ENCODE results near the gene INTS4.
"Not testable (repeated sequence)": the region's sequence is repeated elsewhere in the genome, so short reads cannot be mapped to it uniquely, and the experiment has no call there.

Gene INTS4

GRCh38 chr11:77994434-77995362 lies at the start of gene INTS4:
INTS4 (minus strand) TSS chr11:77994668; CDS start chr11:77994643, 25 bp downstream.
- Mint-ChIP-seq H3K27ac (ENCODE audit: low read depth) (peak within 1 kb of the TSS; percentile 87), H3K36me3 (ENCODE audit: insufficient read depth) (peaks cover 6% of the 10 kb centered on the region), H3K9me3 (no peaks in the 10 kb centered on the region), H3K27me3 (no peaks in the 10 kb centered on the region), H3K4me3 (peak within 1 kb of the TSS; percentile 90), H3K4me1 (peaks cover 25% of the 10 kb centered on the region)
- peak; percentile 99 for ATAC-seq (replicated peaks; ENCODE audit: extremely low read depth, poor library complexity, severe bottlenecking)
- peak; percentile 93 to 96 for DNase-seq (ENCODE audit: low spot score in 2 of 2)

GRCh38 chr11:78041843-78042440 lies 47.5 kb upstream of the INTS4 start:
- DNase-seq (ENCODE audit: low spot score in 2 of 2) (no peak), ATAC-seq (replicated peaks; ENCODE audit: extremely low read depth, poor library complexity, severe bottlenecking) (no peak)
- no peaks in the 10 kb centered on the region for H3K9me3 Mint-ChIP-seq
- peaks cover 21% of the 10 kb centered on the region for H3K4me1 Mint-ChIP-seq
- H3K27ac Mint-ChIP-seq (ENCODE audit: low read depth), result no peak overlapping the region
- no peak overlapping the region for H3K4me3 Mint-ChIP-seq
- H3K36me3 Mint-ChIP-seq (ENCODE audit: insufficient read depth), result peaks cover 3% of the 10 kb centered on the region
- H3K27me3 Mint-ChIP-seq, result no peaks in the 10 kb centered on the region

- peaks cover 19% of the 10 kb centered on the region for H3K4me1 Mint-ChIP-seq
- H3K4me3 Mint-ChIP-seq; H3K36me3 Mint-ChIP-seq (ENCODE audit: insufficient read depth); H3K27me3 Mint-ChIP-seq; ATAC-seq (replicated peaks; ENCODE audit: extremely low read depth, poor library complexity, severe bottlenecking); H3K9me3 Mint-ChIP-seq; H3K27ac Mint-ChIP-seq (ENCODE audit: low read depth); DNase-seq (ENCODE audit: low spot score in 2 of 2): not testable (repeated sequence)
Measured at GRCh38 chr11:78041380-78041719, 46.9 kb upstream of the INTS4 start.

GRCh38 chr11:78040691-78041379 lies 46.4 kb upstream of the INTS4 start:
- H3K27ac Mint-ChIP-seq (ENCODE audit: low read depth), result peak overlapping the region; percentile 68
- peaks cover 14% of the 10 kb centered on the region for H3K4me1 Mint-ChIP-seq

GRCh38 chr11:78039919-78040671 lies 45.6 kb upstream of the INTS4 start:
- DNase-seq (ENCODE audit: low spot score in 2 of 2) (no peak), ATAC-seq (replicated peaks; ENCODE audit: extremely low read depth, poor library complexity, severe bottlenecking) (peak; percentile 14)
- Mint-ChIP-seq H3K27ac (ENCODE audit: low read depth) (peak overlapping the region; percentile 68), H3K4me1 (peaks cover 11% of the 10 kb centered on the region), H3K36me3 (ENCODE audit: insufficient read depth) (no peaks in the 10 kb centered on the region), H3K27me3 (no peaks in the 10 kb centered on the region), H3K9me3 (no peaks in the 10 kb centered on the region), H3K4me3 (peak overlapping the region; percentile 31)

More at GRCh38 chr11:78040691-78041379, 46.4 kb upstream of the INTS4 start:
- DNase-seq (ENCODE audit: low spot score in 2 of 2), result no peak
- no peak for ATAC-seq (replicated peaks; ENCODE audit: extremely low read depth, poor library complexity, severe bottlenecking)
- Mint-ChIP-seq H3K4me3 (peak overlapping the region; percentile 31), H3K36me3 (ENCODE audit: insufficient read depth) (peaks cover 3% of the 10 kb centered on the region), H3K27me3 (no peaks in the 10 kb centered on the region), H3K9me3 (no peaks in the 10 kb centered on the region)

- Mint-ChIP-seq H3K4me1 (peaks cover 11% of the 10 kb centered on the region), H3K27me3 (no peaks in the 10 kb centered on the region), H3K36me3 (ENCODE audit: insufficient read depth) (no peaks in the 10 kb centered on the region), H3K4me3 (no peak overlapping the region), H3K27ac (ENCODE audit: low read depth) (peak overlapping the region; percentile 68), H3K9me3 (no peaks in the 10 kb centered on the region)
- ATAC-seq (replicated peaks; ENCODE audit: extremely low read depth, poor library complexity, severe bottlenecking) (no peak), DNase-seq (ENCODE audit: low spot score in 2 of 2) (no peak)
Measured at GRCh38 chr11:78039391-78039918, 45.0 kb upstream of the INTS4 start.

GRCh38 chr11:78038697-78039313 lies 44.3 kb upstream of the INTS4 start:
- ATAC-seq (replicated peaks; ENCODE audit: extremely low read depth, poor library complexity, severe bottlenecking) (no peak), DNase-seq (ENCODE audit: low spot score in 2 of 2) (no peak)
- H3K27ac Mint-ChIP-seq (ENCODE audit: low read depth), result no peak overlapping the region

GRCh38 chr11:78037825-78038620 lies 43.6 kb upstream of the INTS4 start:
- no peak overlapping the region for H3K27ac Mint-ChIP-seq (ENCODE audit: low read depth)

More at GRCh38 chr11:78038697-78039313, 44.3 kb upstream of the INTS4 start:
- Mint-ChIP-seq H3K4me1 (peaks cover 11% of the 10 kb centered on the region), H3K9me3 (no peaks in the 10 kb centered on the region), H3K36me3 (ENCODE audit: insufficient read depth) (no peaks in the 10 kb centered on the region), H3K27me3 (no peaks in the 10 kb centered on the region), H3K4me3 (no peak overlapping the region)

GRCh38 chr11:78037056-78037455 lies 42.6 kb upstream of the INTS4 start:
- H3K27ac Mint-ChIP-seq (ENCODE audit: low read depth), result peak overlapping the region; percentile 39
- peaks cover 11% of the 10 kb centered on the region for H3K4me1 Mint-ChIP-seq
- DNase-seq (ENCODE audit: low spot score in 2 of 2) (no peak), ATAC-seq (replicated peaks; ENCODE audit: extremely low read depth, poor library complexity, severe bottlenecking) (no peak)
- no peak overlapping the region for H3K4me3 Mint-ChIP-seq
- no peaks in the 10 kb centered on the region for H3K9me3 Mint-ChIP-seq
- no peaks in the 10 kb centered on the region for H3K27me3 Mint-ChIP-seq
- H3K36me3 Mint-ChIP-seq (ENCODE audit: insufficient read depth), result no peaks in the 10 kb centered on the region

More at GRCh38 chr11:78037825-78038620, 43.6 kb upstream of the INTS4 start:
- H3K4me1 Mint-ChIP-seq, result peaks cover 11% of the 10 kb centered on the region
- no peaks in the 10 kb centered on the region for H3K9me3 Mint-ChIP-seq
- H3K36me3 Mint-ChIP-seq (ENCODE audit: insufficient read depth), result no peaks in the 10 kb centered on the region
- no peaks in the 10 kb centered on the region for H3K27me3 Mint-ChIP-seq
- ATAC-seq (replicated peaks; ENCODE audit: extremely low read depth, poor library complexity, severe bottlenecking) (no peak), DNase-seq (ENCODE audit: low spot score in 2 of 2) (no peak)
- H3K4me3 Mint-ChIP-seq, result no peak overlapping the region

- Mint-ChIP-seq H3K27ac (ENCODE audit: low read depth) (no peak overlapping the region), H3K4me3 (no peak overlapping the region), H3K36me3 (ENCODE audit: insufficient read depth) (no peaks in the 10 kb centered on the region), H3K27me3 (no peaks in the 10 kb centered on the region), H3K9me3 (no peaks in the 10 kb centered on the region), H3K4me1 (peaks cover 11% of the 10 kb centered on the region)
- DNase-seq (ENCODE audit: low spot score in 2 of 2) (no peak), ATAC-seq (replicated peaks; ENCODE audit: extremely low read depth, poor library complexity, severe bottlenecking) (no peak)
Measured at GRCh38 chr11:78036313-78036712, 41.8 kb upstream of the INTS4 start.

GRCh38 chr11:78034623-78035022 lies 40.2 kb upstream of the INTS4 start:
- Mint-ChIP-seq H3K4me1 (peaks cover 2% of the 10 kb centered on the region), H3K9me3 (no peaks in the 10 kb centered on the region), H3K27me3 (no peaks in the 10 kb centered on the region), H3K27ac (ENCODE audit: low read depth) (no peak overlapping the region), H3K4me3 (no peak overlapping the region), H3K36me3 (ENCODE audit: insufficient read depth) (no peaks in the 10 kb centered on the region)
- ATAC-seq (replicated peaks; ENCODE audit: extremely low read depth, poor library complexity, severe bottlenecking) (no peak), DNase-seq (ENCODE audit: low spot score in 2 of 2) (no peak)

Data from central memory CD8-positive, alpha-beta T cell (primary cell).